HG02943 (cell line): ENCODE measurements around the gene SPINDOC.

ENCODE experiments used
- ATAC-seq: cut with Tn5 transposase; IDR thresholded peaks from one replicate; pipeline ENCODE4 v1.9.1; 2021; ENCODE audit warnings: mild to moderate bottlenecking, low read depth, moderate library complexity; ENCODE audit not compliant: unreplicated experiment

The SPINDOC gene

DNA sequence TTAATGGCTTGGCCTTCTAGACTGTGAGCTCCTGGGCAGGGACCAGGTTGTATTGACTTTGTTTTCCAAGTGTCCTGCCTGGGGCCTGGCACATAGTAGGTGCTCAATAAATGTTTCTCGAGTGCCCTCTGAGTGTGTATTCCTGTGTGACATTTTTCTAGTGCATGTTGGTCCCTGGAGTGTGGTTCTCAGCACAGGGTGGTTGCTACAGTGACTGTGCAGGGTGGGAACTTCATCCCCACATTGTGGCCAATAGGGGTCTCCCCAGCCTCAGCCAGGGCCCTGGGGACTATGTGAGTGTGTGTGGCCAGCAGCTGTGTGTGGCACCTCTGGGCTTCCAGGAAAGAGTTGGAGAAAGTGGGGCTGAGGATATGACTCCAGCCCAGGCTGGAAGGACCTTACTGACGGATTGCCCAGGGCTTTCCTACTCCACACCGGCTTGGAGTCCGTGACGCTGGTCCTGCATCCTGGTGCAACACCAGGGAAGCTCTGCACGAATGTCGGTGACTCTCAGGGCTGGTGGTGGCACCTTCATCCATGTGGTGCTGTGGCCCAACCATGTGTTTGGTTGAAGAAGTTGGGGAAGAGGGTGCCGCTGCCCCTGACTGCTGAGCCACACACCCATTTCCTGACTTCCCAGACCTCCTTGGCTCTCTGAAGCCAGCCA lies 16.7 kb downstream of the SPINDOC start:
- ATAC-seq: no peak

GRCh38 chr11:63831326-63831725 lies 18.1 kb downstream of the SPINDOC start:
- no peak for ATAC-seq

DNA sequence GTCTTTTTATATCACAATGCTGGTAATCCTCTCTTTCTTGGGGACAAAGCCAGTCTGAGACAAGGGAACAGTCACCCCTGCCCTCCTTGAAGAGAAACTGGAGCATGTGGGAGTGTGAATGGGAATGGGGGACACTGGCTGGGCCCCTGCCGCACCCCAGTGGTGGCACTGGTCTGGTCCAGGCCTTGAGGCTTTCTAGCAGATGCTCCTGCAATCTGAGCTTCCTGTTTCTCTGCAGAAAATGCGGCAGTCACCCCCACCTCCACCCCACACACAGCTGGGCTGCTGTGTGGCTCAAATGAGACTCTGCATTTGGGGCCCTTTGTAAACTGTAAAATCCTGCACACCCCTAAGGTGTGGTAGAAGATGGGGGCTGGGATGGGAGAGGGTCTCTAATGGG lies 19.1 kb downstream of the SPINDOC start:
- no peak for ATAC-seq

GRCh38 chr11:63833048-63833447 lies 19.8 kb downstream of the SPINDOC start:
- no peak for ATAC-seq

GRCh38 chr11:63834535-63835157 lies 21.4 kb downstream of the SPINDOC start:
- no peak for ATAC-seq

GRCh38 chr11:63835158-63835545 lies 21.9 kb downstream of the SPINDOC start:
- ATAC-seq: no peak

DNA sequence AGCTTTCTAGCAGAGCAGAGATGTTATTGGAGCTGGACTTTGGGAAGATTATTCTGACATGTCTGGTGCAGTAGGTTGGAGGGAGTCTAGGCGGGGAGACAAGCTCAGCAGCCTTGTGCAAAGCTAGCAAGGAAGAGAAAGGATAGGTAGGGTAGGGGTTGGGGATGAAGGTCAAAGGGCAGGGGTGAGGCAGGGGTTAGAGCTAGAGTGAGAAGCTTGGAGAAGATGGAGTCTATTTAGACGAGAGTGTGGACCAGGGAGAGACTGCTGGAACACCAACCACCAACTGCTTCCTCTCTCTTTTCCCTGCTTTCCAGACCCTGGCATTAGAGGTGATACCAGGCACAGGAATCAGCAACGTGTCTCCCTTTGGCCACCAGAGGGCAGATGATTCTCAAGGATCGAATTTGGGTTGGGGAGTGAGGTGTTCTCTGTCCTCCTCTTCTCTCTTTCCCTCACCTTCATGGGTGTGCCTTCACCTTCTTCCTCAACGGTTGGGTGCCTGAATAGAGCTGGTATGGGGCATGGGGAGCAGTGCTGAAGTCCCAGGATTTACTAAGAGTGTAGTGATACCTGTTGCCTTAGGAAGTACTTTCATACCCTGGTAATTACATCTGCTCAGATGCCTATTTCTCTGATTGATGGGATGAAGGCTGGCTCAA lies 23.9 kb downstream of the SPINDOC start:
- no peak for ATAC-seq

GRCh38 chr11:63837739-63838138 lies 24.5 kb downstream of the SPINDOC start:
- no peak for ATAC-seq

DNA sequence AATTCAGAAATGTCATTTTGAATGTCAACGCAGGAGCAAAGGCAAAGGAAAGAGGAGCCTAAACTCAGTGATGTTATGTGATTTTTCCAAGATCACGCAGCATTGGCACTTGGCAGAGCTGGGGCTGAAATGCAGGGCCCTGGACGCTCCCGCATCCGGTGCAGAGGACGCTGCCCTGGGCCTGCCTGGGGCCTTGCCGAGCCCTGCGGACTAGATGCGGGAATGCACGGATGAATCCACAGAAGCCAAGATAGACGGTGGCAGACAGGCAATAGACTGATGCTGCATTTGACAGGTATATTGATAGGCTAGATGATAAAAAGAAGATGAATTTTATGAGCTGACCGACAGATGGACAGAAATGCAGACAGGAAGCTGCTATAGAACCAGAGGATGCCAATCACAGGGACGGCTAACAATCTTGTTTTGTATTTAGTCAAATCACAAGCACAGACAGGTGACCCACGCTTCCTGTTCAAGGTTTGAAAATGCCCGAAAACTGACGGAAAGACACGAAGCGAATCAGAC lies 25.0 kb downstream of the SPINDOC start:
- ATAC-seq: no peak

DNA sequence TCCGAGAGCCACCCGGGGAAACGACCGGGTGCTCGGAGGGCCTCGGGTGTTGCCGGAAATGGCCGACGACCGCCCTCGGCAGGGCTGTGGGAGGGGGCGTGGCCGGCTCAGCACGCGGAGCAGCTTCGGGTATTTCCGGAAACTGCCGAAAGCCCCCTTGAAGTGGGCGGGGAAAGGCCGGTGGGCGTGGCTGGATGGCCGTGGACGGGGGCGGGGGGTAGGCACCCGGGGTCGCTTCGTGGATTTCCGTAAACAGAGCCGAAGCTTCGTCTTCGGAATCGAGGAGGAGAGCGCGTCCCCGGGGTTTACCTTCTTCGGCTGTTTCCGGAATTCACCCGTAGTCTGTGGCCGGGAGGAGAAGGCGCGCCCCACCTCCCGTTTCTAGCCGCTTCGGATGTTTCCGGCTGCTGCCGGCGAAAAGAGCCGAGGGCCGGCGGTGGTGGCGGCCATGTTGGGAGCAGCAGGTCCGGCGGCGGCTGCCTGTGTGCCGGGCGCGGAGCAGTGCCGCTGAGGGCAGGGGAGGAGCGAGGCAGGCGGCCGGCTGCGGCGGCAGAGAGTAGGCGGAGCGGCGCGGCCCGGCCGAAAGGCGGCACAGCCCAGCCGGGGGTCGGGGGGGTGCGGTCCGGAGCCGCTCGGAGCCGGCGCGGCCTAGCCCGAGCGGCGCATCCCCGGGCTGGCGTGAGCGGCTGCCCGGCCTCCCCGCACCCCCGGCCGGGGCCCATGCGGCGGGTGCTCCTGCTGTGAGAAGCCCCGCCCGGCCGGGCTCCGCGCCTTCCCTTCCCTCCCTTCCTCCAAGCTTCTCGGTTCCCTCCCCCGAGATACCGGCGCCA lies 25.6 kb downstream of the SPINDOC start, which contains the start of gene MARK2:
Gene MARK2 (plus strand): TSS at position 433 of the 830 bp plus-strand sequence. CDS start 397 bp downstream, at position 830.
- ATAC-seq: peak; percentile 72

- no peak for ATAC-seq
These were observed 26.5 kb downstream of the SPINDOC start for GRCh38 chr11:63839508-63840355.

- ATAC-seq: no peak
These were observed 27.3 kb downstream of the SPINDOC start for GRCh38 chr11:63840356-63841060.

GRCh38 chr11:63841554-63841953 lies 28.3 kb downstream of the SPINDOC start:
- no peak for ATAC-seq

DNA sequence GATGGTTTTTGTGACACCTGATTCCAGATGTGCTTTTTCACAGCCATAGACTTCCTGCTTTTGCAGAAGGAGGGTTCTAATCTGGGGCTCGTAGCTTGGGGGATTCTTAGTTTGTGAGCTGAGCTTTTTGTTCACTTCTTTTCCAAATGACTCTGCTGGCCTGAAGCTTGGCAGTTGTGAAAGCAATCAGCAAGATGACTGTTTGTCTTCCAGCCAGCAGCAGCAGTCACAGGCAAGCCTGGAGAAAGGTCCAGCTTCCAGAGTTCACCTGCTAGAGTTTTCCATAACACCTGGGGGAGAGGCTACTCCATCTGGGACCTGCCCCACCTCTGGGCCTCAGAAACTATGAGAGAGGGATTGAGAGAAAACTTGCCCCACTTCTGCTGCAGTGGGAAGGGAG lies 29.8 kb downstream of the SPINDOC start:
- ATAC-seq: no peak

GRCh38 chr11:63844836-63845235 lies 31.6 kb downstream of the SPINDOC start:
- no peak for ATAC-seq

GRCh38 chr11:63845303-63845702 lies 32.0 kb downstream of the SPINDOC start:
- ATAC-seq: no peak

DNA sequence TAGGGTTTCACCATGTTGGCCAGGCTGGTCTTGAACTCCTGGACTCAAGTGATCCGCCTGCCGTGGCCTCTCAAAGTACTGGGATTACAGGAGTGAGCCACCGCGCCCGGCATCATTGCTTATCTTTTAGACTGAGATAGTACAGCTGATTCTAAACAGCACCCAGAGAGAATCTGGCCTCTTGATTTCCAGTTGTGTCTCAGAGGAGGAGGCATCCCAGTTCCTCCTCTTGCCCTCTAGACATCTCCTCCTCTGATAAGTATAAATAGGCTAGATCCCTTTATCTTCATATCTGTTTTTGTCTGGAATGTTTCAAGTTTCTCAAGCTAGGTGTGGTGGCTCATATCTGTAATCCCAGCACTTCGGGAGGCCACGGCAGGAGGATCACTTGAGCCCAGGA lies 32.7 kb downstream of the SPINDOC start:
- ATAC-seq: no peak

GRCh38 chr11:63846897-63847296 lies 33.6 kb downstream of the SPINDOC start:
- ATAC-seq: no peak

DNA sequence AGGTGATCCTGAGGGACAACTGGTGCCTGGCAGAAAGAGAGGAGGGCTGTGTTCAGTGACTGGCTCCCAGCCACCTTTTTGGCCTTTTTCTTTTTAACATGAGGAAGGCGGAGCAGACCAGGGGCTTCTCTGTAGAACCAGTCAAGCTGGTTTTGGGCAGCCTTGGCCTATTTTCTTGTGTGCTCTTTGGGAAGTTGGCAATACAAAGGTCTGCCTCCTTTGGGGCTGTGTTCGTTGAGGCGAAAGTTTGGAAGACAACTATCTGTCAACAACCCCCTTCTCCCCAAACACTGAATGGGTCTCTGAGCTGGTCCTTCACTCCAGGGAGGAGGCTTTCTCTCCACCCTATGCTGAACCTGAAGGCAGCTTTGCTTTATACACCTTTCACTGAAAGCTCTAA lies 34.1 kb downstream of the SPINDOC start:
- ATAC-seq: no peak
